HG03060 (cell line): ENCODE data around the gene JARID2.
A peak's percentile ranks its signal among the peaks of the same experiment; 100 is the strongest.

Source experiments
- ATAC-seq: cut with Tn5 transposase; IDR thresholded peaks from one replicate; pipeline ENCODE4 v1.9.1; 2021; ENCODE audit warnings: low read depth, moderate number of reproducible peaks; ENCODE audit not compliant: unreplicated experiment

Gene JARID2

GRCh38 chr6:15368186-15368585, 122.3 kb downstream of the JARID2 start:
- no peak for ATAC-seq

DNA sequence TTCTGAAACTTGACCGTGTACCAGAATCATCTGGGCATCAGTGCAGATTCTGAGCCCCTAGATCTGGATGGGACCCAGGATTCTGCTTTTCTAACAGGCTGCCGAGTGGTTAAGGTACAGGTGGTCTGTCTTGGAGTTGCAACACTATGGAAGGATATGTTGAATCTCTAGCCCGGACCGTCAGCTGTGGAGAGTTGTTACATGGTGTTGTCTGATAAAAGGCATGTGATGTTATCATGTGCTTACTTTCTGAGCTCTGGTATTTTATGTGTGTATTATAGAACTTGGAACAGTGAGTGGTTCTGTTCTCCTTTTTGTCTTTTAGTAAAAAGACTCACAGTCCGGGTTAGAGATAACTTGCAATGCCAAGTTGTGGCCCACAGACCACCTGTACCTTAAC, 123.0 kb downstream of the JARID2 start:
- no peak for ATAC-seq

- no peak for ATAC-seq
These were observed 124.0 kb downstream of the JARID2 start for GRCh38 chr6:15369838-15370237.

- no peak for ATAC-seq
These were observed 125.1 kb downstream of the JARID2 start for GRCh38 chr6:15370733-15371671.

DNA sequence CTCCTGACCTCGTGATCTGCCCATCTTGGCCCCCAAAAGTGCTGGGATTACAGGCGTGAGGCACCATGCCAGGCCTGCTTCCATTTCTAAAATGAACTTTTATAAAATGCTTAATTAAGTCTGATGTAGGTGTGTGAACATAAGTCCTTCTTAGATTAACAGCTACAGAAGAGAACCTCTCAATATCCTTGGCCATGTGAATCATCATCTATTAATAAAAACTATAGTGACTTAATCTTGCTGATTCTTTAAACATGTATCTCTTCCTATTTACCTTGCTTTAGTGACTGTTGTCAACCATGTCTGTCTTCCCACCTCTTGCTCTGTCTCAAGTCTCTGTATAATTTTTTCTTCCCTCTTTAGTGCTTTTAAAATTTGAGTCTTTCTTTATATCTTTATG, 127.1 kb downstream of the JARID2 start:
- ATAC-seq: no peak

DNA sequence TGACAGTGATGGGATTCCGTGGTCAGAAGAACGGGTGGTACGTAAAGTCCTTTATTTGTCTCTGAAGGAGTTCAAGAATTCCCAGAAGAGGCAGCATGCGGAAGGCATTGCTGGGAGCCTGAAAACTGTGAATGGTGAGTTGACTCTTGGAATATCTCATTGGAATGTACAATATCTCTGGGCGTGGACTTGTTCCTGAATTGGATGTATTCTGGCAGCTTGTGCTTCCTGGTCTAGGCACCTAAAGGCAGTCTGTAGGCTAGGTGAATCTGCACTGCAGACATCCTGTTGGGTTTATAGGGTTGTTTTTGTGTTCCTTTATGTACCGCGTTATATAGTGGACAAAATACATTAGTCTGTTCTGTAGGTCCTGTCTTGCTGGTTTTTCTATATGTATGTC, 128.2 kb downstream of the JARID2 start:
- no peak for ATAC-seq

GRCh38 chr6:15375018-15375417, 129.1 kb downstream of the JARID2 start:
- no peak for ATAC-seq

DNA sequence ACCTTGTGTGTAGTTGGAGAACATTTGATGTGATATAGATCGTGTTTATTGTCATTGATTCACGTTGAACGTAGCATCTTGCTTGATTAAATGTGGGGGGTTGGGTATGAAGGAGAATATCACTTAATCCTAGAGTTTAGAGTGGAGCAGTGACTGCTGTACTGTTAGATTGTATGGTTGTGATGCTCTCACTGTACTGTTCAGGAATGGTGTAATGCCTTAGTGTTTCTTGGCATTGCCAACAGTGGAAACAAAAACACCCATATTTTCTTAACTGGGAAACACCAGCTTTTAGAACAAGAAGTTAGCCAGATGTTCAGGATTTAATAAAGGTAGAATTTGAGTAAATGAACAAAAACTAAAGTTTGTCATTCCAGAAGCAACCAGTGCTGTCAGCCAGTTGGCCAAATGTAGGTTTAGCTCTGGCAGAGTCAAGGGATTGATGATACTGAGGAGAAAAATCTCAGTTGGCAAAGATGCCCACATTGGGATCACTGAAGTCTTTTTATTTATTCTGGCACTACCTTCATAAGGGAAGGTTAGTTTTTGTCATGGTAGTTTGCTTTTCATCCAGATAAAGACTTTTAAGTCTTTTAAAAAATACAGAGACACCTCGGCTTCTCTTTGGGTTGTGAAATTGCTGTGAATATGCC, 129.9 kb downstream of the JARID2 start:
- ATAC-seq: no peak

DNA sequence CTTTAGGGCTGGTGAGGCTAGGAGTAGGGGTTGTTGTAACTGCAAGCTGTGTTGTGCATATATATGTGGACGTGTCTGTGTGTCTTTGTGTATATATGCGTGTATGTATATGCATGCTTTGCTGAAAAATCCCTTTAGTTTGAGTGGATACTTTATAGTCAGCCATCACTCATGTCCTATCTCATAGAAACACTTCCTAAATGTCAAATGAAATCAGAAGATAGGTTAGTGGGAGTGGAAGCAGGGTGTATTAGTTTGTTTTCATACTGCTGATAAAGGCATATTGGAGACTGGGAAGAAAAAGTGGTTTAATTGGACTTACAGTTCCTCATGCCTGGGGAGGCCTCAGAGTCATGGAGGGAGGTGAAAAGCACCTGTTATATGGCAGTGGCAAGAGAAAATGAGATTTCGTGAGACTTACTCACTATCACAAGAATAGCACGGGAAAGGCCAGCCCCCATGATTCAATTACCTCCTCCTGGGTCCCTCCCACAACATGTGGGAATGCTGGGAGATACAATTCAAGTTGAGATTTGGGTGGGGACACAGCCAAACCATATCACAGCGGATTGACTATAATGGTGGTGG, 131.1 kb downstream of the JARID2 start:
- no peak for ATAC-seq

DNA sequence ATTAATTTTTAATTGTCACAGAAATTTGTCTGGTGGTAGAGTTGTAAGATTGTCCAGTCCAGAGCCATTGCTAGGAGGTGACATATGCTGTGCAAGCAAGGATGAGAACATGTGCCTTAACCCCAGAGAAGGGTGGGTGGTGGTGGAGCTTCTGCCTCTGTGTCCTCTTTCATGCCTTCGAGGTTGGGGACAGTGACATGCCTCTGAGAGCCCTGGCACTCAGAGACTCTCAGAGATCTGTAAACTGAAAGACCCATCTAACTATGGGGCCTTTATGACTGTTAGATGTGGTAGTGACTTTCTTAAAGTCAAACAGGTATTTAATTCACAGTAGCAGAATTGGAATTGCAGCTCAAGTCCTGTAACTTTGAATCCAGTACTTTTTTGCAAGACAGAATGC, 132.4 kb downstream of the JARID2 start:
- ATAC-seq: no peak

DNA sequence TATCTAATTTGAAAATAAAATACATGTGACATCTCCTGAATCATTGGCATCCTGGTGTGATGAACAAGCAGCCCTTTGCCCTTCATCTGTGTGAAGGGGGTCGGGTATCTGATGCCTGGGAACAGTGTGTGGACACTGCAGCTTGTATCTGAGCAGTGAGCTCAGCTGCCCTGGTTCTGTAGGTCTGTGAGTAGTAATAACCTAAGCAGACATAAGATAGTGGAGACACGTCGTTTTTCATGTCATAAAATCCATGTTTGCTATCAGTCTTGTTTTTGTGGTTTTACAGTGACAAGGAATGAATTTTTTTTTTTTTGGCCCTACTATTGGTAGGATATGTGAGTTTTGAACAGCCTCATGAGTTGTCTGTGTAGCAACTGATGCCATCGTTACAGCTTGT, 133.0 kb downstream of the JARID2 start:
- ATAC-seq: no peak

DNA sequence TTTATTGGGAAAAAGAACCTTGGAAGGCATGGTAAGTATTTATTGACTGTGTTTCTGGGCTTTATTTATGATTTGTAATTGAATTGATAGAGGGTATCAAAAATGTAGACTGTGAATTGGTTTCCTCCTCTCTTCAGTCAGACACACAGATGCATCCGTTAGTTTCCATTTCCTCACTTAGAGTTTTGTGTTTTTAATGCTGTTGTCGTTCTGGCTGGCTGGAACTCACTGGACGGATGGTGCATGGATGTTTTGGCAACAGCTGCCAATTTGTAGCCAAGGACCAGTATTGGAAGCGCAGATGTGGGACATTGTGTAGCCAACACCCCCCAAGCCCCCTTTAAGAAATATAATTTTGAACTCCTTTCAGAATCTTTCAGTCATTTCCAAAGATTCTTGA, 134.5 kb downstream of the JARID2 start:
- ATAC-seq: no peak

DNA sequence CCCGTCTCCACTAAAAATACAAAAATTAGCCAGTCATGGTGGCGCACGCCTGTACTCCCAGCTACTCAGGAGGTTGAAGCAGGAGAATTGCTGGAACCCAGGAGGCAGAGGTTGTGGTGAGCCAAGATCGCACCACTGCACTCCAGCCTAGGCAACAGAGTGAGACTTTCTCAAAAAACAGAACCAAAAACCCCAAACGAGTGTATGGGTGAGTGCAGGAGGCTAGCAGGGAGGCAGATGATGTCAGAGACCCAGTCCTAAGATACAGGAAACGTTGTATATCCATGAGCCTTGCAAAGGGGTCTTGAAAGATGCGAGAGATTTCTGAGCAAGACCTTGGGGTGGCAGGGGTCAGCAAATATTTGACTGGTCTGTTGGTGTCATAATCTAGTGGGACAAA, 136.2 kb downstream of the JARID2 start:
- no peak for ATAC-seq

- ATAC-seq: no peak
These were observed 136.8 kb downstream of the JARID2 start for GRCh38 chr6:15382712-15383111.

- ATAC-seq: peak; percentile 57
These were observed 139.0 kb downstream of the JARID2 start for GRCh38 chr6:15384901-15385300.

DNA sequence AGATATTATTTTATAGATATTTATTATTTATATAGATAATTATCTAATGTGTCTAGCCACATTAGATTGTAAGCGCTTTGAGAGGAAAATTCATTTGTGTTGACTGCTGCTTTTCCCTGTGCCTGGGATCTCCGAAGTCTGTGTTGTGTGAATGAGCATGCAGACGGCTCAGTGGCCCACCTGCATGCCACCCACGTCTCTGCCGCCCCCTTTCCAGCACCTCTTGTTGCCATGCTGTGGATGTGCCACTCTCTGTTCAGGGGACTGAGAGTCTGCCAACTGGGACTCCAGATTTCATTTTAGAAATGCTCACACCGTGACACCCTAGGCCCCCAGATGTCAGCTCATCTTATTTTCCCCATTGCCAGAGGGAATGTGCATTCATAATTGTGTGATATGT, 139.7 kb downstream of the JARID2 start:
- ATAC-seq: no peak

DNA sequence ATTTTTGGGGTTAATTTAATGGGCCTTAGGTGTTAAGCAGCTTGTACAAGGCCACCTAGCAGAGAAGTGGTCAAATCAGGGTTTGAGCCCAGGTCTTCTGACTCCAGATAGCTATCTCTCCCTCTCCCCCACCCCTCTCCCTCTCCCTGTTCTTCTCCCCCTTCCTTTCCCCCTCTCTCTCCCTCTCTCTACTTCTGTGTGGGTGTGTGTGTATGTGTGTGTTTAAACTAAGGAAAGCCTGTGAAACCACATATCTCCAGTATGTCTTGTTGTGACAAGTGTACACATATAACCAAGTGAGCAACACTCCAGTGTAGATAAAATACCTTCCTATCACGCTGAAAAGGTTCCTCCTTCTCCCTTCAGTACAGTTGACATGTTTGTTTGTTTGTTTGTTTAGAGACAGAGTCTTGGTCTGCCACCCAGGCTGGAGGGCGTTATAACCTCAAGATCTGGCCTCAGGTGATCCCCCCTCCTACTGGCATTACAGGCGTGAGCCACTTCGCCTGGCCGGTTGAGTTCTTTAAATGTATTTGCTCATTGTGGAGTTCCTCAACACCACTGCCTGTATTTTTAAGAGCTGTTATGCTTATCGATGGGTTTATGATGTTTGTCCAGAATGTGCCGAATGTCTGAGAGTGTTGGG, 140.4 kb downstream of the JARID2 start:
- no peak for ATAC-seq

GRCh38 chr6:15386756-15387112, 140.9 kb downstream of the JARID2 start:
- ATAC-seq: no peak

DNA sequence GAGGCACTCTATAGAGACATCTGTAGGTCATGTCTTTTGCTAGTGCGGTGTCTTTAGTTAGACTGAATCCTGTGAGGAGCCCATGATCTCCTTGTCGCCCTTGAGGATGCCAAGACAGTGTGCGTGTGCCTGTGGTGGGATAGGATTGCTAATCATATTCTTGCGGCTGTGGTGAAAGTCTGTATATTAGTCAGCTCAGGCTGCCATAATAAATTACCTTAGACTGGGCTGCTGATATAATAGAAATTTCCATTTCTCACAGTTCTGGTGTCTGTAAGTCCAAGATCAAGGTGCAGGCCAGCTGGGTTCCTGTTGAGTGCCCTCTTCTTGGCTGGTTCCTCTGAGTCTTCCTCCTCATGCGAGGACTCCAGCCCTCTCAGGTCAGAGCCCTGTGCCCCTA, 141.2 kb downstream of the JARID2 start:
- ATAC-seq: no peak

DNA sequence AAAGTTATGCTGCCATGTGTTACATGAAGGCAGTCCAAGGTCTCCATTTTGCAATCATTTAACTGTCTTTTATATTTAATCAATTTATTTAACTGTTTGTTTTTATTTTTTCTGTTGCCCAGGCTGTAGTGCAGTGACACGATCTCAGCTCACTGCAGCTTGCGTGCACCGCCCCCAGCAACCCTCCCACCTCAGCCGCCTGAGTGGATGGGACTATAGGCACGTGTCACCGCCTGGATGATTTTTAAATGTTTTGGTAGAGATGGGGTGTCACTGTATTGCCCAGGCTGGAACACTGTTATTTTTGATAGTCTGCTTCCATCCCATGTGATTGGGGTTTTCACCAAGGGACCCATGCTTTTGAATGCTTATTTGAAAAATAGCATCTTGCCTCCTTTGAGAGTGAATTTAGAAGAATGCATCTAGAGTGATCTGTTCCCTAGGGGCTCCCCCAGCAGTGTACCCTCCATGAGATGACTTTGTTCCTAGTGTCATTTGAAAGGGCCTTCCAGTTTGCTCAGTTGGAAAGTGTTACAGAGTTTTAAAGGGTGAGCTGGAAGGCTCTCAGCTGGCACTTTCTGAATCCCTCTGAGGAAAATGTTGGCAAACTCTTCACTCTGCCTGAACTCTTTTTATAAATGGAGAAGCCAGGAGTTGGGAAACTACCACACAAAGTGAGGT, 143.4 kb downstream of the JARID2 start:
- no peak for ATAC-seq
